Measurements from ENCODE around the gene CDC14A.

The CDC14A gene

DNA sequence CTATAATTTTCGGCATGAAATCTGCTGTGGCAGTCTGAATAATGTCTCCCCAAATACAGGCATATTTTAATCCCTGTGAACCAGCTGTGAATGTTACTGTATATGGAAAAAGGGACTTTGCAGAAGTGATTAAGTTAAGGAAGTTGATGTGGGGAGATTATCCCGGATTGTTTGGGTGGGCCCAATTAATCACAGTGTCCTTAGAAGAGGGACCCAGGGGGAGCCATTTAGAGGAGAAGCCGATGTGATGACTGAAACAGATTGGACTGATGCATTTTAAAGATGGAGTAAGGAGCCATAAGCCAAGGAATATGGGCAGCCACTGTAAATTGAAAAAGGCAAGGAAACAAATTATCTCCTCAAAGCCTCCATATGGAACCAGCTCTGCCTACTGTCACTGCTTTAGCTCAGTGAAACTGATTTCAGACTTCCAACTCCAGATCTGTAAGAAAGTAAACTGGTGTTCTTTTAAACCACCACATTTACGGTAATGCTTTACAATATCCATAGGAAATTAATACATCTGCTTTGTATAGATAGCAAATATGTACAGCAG lies 124.5 kb downstream of the CDC14A start:
- H2BK12ac ChIP-seq (ENCODE audit: low read length in 2 of 2), result no peak overlapping the region
- H3K4me2 ChIP-seq (ENCODE audit: low read length, poor library complexity, severe bottlenecking), result no peak overlapping the region
- no peak for DNase-seq
- no peaks in the 10 kb centered on the region for H3K4me1 ChIP-seq (ENCODE audit: control insufficient read depth, insufficient read depth, low read depth, low read length)
- H2AFZ ChIP-seq (ENCODE audit: low read depth, low read length), result no peak overlapping the region
- no peak overlapping the region for H3K9ac ChIP-seq (ENCODE audit: low read length)
- H2AK5ac ChIP-seq (ENCODE audit: low read length, severe bottlenecking), result no peak overlapping the region
- H4K8ac ChIP-seq (ENCODE audit: low read length), result no peak overlapping the region
- WGBS, result 98% methylated on average over 3 of the region's 4 CpGs
- no peaks in the 10 kb centered on the region for H3K36me3 ChIP-seq (ENCODE audit: control insufficient read depth in 1 of 2, insufficient read depth in 2 of 2, low read depth in 1 of 2, low read length in 2 of 2)
- H3K18ac ChIP-seq (ENCODE audit: low read depth in 1 of 2, low read length in 2 of 2), result no peak overlapping the region
- H2BK5ac ChIP-seq (ENCODE audit: low read depth, low read length, poor library complexity, severe bottlenecking), result no peak overlapping the region
- no peak overlapping the region for H3K23ac ChIP-seq (ENCODE audit: low read length in 2 of 2)
- H3K4ac ChIP-seq (ENCODE audit: low read depth in 1 of 2, low read length in 2 of 2), result no peak overlapping the region
- H3K27ac ChIP-seq (ENCODE audit: low read length, poor library complexity, severe bottlenecking), result no peak overlapping the region
- H3K79me1 ChIP-seq (replicated peaks; ENCODE audit: low read length, poor library complexity, severe bottlenecking), result peaks cover 3% of the 10 kb centered on the region
- no peak overlapping the region for H4K91ac ChIP-seq (ENCODE audit: low read length)
- H3K9me3 ChIP-seq (ENCODE audit: control insufficient read depth, low read length), result no peaks in the 10 kb centered on the region
- H3K14ac ChIP-seq (ENCODE audit: low read length in 2 of 2), result no peak overlapping the region
- H2BK15ac ChIP-seq (ENCODE audit: low read depth, poor library complexity, severe bottlenecking), result no peak overlapping the region
- H2BK120ac ChIP-seq (ENCODE audit: low read depth, low read length), result no peak overlapping the region
- no peak overlapping the region for H3K4me3 ChIP-seq (ENCODE audit: insufficient read depth in 1 of 2, low read depth in 1 of 2, low read length in 2 of 2)
- no peaks in the 10 kb centered on the region for H3K27me3 ChIP-seq (ENCODE audit: control insufficient read depth in 1 of 2, insufficient read depth in 1 of 2, low read length in 2 of 2)

DNA sequence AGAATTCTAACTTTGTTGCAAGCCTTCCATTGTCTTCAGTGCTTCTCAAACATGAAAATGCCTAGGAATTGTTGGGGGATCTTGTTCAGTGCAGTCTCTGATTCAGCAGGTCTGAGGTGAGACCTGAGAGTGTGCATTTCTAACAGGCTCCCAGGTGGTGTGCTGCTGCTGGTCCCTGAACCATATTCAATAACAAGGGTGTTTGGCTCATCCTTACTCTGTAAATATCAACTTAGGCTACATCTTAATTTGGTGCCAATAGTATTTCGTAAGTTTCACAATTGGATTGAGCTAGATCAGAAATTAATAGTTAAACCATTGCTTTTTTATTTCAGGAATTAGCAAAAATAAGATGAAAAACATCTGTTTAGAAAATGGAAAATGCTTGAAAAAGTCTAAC lies 126.5 kb downstream of the CDC14A start:
- WGBS, result 100% methylated on average over 1 of the region's 1 CpG
- H3K23ac ChIP-seq (ENCODE audit: low read length in 2 of 2), result no peak overlapping the region
- H2BK15ac ChIP-seq (ENCODE audit: low read depth, poor library complexity, severe bottlenecking), result no peak overlapping the region
- no peak overlapping the region for H4K91ac ChIP-seq (ENCODE audit: low read length)
- no peak overlapping the region for H3K14ac ChIP-seq (ENCODE audit: low read length in 2 of 2)
- no peak overlapping the region for H2BK120ac ChIP-seq (ENCODE audit: low read depth, low read length)
- H3K9me3 ChIP-seq (ENCODE audit: control insufficient read depth, low read length), result no peaks in the 10 kb centered on the region
- H4K8ac ChIP-seq (ENCODE audit: low read length), result no peak overlapping the region
- no peaks in the 10 kb centered on the region for H3K36me3 ChIP-seq (ENCODE audit: control insufficient read depth in 1 of 2, insufficient read depth in 2 of 2, low read depth in 1 of 2, low read length in 2 of 2)
- no peaks in the 10 kb centered on the region for H3K4me1 ChIP-seq (ENCODE audit: control insufficient read depth, insufficient read depth, low read depth, low read length)
- H3K9ac ChIP-seq (ENCODE audit: low read length), result no peak overlapping the region
- H3K4me3 ChIP-seq (ENCODE audit: insufficient read depth in 1 of 2, low read depth in 1 of 2, low read length in 2 of 2), result no peak overlapping the region
- no peak overlapping the region for H2BK5ac ChIP-seq (ENCODE audit: low read depth, low read length, poor library complexity, severe bottlenecking)
- no peak overlapping the region for H3K18ac ChIP-seq (ENCODE audit: low read depth in 1 of 2, low read length in 2 of 2)
- H3K4ac ChIP-seq (ENCODE audit: low read depth in 1 of 2, low read length in 2 of 2), result no peak overlapping the region
- DNase-seq, result no peak
- peaks cover 3% of the 10 kb centered on the region for H3K79me1 ChIP-seq (replicated peaks; ENCODE audit: low read length, poor library complexity, severe bottlenecking)
- H3K27me3 ChIP-seq (ENCODE audit: control insufficient read depth in 1 of 2, insufficient read depth in 1 of 2, low read length in 2 of 2), result no peaks in the 10 kb centered on the region
- no peak overlapping the region for H3K4me2 ChIP-seq (ENCODE audit: low read length, poor library complexity, severe bottlenecking)
- H2BK12ac ChIP-seq (ENCODE audit: low read length in 2 of 2), result no peak overlapping the region
- H2AFZ ChIP-seq (ENCODE audit: low read depth, low read length), result no peak overlapping the region
- no peak overlapping the region for H3K27ac ChIP-seq (ENCODE audit: low read length, poor library complexity, severe bottlenecking)
- no peak overlapping the region for H2AK5ac ChIP-seq (ENCODE audit: low read length, severe bottlenecking)

DNA sequence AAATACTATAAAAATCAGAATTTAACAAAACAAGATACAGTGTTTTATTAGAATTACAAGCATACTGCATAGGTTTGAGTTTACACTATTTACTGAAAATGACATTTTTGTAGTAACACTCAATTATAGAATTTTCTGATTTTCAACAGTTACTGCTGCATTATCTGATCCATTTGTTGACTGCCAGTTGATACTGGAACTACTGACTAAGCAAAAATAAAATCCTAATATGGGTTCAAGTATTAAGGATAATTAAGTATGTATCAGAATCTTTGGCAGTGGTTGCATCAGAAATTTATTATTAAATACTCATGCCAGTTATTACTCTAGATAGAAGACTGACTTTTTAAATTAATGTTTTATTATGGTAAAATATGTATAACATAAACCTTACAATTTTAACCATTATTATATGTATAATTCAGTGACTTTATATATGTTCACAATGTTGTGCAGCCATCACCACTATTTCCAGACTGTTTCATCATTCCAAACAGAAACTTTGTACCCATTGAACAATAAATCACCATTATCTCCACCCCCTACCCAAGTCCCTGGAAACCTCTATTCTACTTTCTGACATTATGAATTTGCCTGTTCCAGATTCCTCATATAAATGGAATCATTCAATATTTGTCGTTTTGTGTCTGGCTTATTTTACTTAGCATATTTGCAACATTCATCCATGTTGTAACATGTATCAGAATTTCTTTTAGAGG lies 127.5 kb downstream of the CDC14A start:
- Histone ChIP-seq H3K9me3 (ENCODE audit: control insufficient read depth, low read length) (no peaks in the 10 kb centered on the region), H3K27me3 (ENCODE audit: control insufficient read depth in 1 of 2, insufficient read depth in 1 of 2, low read length in 2 of 2) (no peaks in the 10 kb centered on the region), H3K36me3 (ENCODE audit: control insufficient read depth in 1 of 2, insufficient read depth in 2 of 2, low read depth in 1 of 2, low read length in 2 of 2) (no peaks in the 10 kb centered on the region), H2AFZ (ENCODE audit: low read depth, low read length) (no peak overlapping the region), H3K4me2 (ENCODE audit: low read length, poor library complexity, severe bottlenecking) (no peak overlapping the region), H2BK12ac (ENCODE audit: low read length in 2 of 2) (no peak overlapping the region), H3K18ac (ENCODE audit: low read depth in 1 of 2, low read length in 2 of 2) (no peak overlapping the region), H2BK120ac (ENCODE audit: low read depth, low read length) (no peak overlapping the region), H4K8ac (ENCODE audit: low read length) (no peak overlapping the region), H3K23ac (ENCODE audit: low read length in 2 of 2) (no peak overlapping the region), H3K14ac (ENCODE audit: low read length in 2 of 2) (no peak overlapping the region), H3K27ac (ENCODE audit: low read length, poor library complexity, severe bottlenecking) (no peak overlapping the region), H3K4me1 (ENCODE audit: control insufficient read depth, insufficient read depth, low read depth, low read length) (no peaks in the 10 kb centered on the region), H3K4me3 (ENCODE audit: insufficient read depth in 1 of 2, low read depth in 1 of 2, low read length in 2 of 2) (no peak overlapping the region), H2BK15ac (ENCODE audit: low read depth, poor library complexity, severe bottlenecking) (no peak overlapping the region), H2AK5ac (ENCODE audit: low read length, severe bottlenecking) (no peak overlapping the region), H2BK5ac (ENCODE audit: low read depth, low read length, poor library complexity, severe bottlenecking) (no peak overlapping the region), H3K9ac (ENCODE audit: low read length) (no peak overlapping the region), H3K4ac (ENCODE audit: low read depth in 1 of 2, low read length in 2 of 2) (no peak overlapping the region), H4K91ac (ENCODE audit: low read length) (no peak overlapping the region), H3K79me1 (replicated peaks; ENCODE audit: low read length, poor library complexity, severe bottlenecking) (peaks cover 3% of the 10 kb centered on the region)
- WGBS, result no CpG with 5 or more reads among the region's 1 CpG
- DNase-seq, result no peak

DNA sequence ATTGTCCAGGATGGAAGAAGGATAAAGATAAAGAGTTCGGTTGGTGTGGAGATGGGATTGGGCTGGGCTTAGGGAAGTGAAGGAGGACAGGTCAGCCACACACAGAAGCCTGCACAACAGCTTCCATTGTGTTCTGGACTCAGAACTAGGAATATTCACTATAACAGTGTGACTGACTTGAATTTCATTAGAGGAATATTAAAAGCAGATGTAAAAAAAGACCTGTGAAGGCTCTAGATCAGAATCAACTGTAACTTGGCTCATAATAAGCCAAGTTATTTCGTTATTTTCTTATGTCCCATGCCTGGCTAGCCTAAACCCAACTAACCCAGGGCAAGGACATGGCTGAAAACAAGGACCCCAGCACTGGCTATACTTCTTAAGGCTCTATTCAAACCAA lies 129.0 kb downstream of the CDC14A start:
- no peaks in the 10 kb centered on the region for H3K36me3 ChIP-seq (ENCODE audit: control insufficient read depth in 1 of 2, insufficient read depth in 2 of 2, low read depth in 1 of 2, low read length in 2 of 2)
- H3K79me1 ChIP-seq (replicated peaks; ENCODE audit: low read length, poor library complexity, severe bottlenecking), result no peaks in the 10 kb centered on the region
- H3K4me3 ChIP-seq (ENCODE audit: insufficient read depth in 1 of 2, low read depth in 1 of 2, low read length in 2 of 2), result no peak overlapping the region
- H3K27ac ChIP-seq (ENCODE audit: low read length, poor library complexity, severe bottlenecking), result no peak overlapping the region
- DNase-seq, result no peak
- H2BK120ac ChIP-seq (ENCODE audit: low read depth, low read length), result no peak overlapping the region
- H3K4ac ChIP-seq (ENCODE audit: low read depth in 1 of 2, low read length in 2 of 2), result no peak overlapping the region
- H3K9ac ChIP-seq (ENCODE audit: low read length), result no peak overlapping the region
- H3K23ac ChIP-seq (ENCODE audit: low read length in 2 of 2), result no peak overlapping the region
- no peaks in the 10 kb centered on the region for H3K4me1 ChIP-seq (ENCODE audit: control insufficient read depth, insufficient read depth, low read depth, low read length)
- no peak overlapping the region for H3K18ac ChIP-seq (ENCODE audit: low read depth in 1 of 2, low read length in 2 of 2)
- no peak overlapping the region for H2BK15ac ChIP-seq (ENCODE audit: low read depth, poor library complexity, severe bottlenecking)
- H3K9me3 ChIP-seq (ENCODE audit: control insufficient read depth, low read length), result no peaks in the 10 kb centered on the region
- WGBS, result 98% methylated on average over 2 of the region's 2 CpGs
- H4K8ac ChIP-seq (ENCODE audit: low read length), result no peak overlapping the region
- H3K27me3 ChIP-seq (ENCODE audit: control insufficient read depth in 1 of 2, insufficient read depth in 1 of 2, low read length in 2 of 2), result no peaks in the 10 kb centered on the region
- no peak overlapping the region for H2BK12ac ChIP-seq (ENCODE audit: low read length in 2 of 2)
- H2AFZ ChIP-seq (ENCODE audit: low read depth, low read length), result no peak overlapping the region
- no peak overlapping the region for H3K4me2 ChIP-seq (ENCODE audit: low read length, poor library complexity, severe bottlenecking)
- no peak overlapping the region for H2BK5ac ChIP-seq (ENCODE audit: low read depth, low read length, poor library complexity, severe bottlenecking)
- no peak overlapping the region for H2AK5ac ChIP-seq (ENCODE audit: low read length, severe bottlenecking)
- no peak overlapping the region for H3K14ac ChIP-seq (ENCODE audit: low read length in 2 of 2)
- H4K91ac ChIP-seq (ENCODE audit: low read length), result no peak overlapping the region
